HAP-1 (cell line): Measurements from ENCODE around the gene FUS.

Experiments used
- DNase-seq, 2 experiments: peaks; one replicate each; pipeline ENCODE4 v3.0.0-alpha.2; 2016 to 2020; ENCODE audit warnings: low spot score in 2 of 2
- H3K27me3 ChIP-seq: fragments of 250-450 bp; sonication (Bioruptor Pico); 2 replicates; pipeline ENCODE4 v1.5.1; 2020; ENCODE audit warnings: low read depth, mild to moderate bottlenecking, moderate library complexity
- H3K36me3 ChIP-seq: fragments of 250-450 bp; sonication (Bioruptor Pico); replicated peaks from 2 replicates; pipeline ENCODE4 v1.5.1; 2020; ENCODE audit warnings: mild to moderate bottlenecking
- H3K4me1 ChIP-seq: fragments of 250-450 bp; sonication (Bioruptor Pico); 2 replicates; pipeline ENCODE4 v1.5.1; 2020; ENCODE audit warnings: mild to moderate bottlenecking
- H3K4me3 ChIP-seq: fragments of 250-450 bp; sonication (Bioruptor Pico); 2 replicates; pipeline ENCODE4 v1.5.1; 2020; ENCODE audit warnings: mild to moderate bottlenecking, moderate library complexity
- H3K9me3 ChIP-seq: fragments of 250-450 bp; sonication (Bioruptor Pico); 2 replicates; pipeline ENCODE4 v1.5.1; 2020; ENCODE audit warnings: mild to moderate bottlenecking, moderate library complexity
- in situ Hi-C: fragments of 300-500 bp; cut with MboI; formaldehyde crosslinking; loops from 3 replicates; pipeline ENCODE4 v1.14.3; 2020; ENCODE audit warnings: low sequenced_read_pairs, inconsistent platforms, mixed read lengths

The FUS gene

GRCh38 chr16:31229501-31229900, 49.6 kb downstream of the FUS start:
- H3K9me3 ChIP-seq: no peaks in the 10 kb centered on the region
- H3K36me3 ChIP-seq: no peaks in the 10 kb centered on the region
- H3K4me1 ChIP-seq: no peaks in the 10 kb centered on the region
- H3K27me3 ChIP-seq: no peaks in the 10 kb centered on the region; the same call in 1 of the 2 replicates
- no peak for DNase-seq
- in situ Hi-C loops: no loop called here
- no peak overlapping the region for H3K4me3 ChIP-seq

GRCh38 chr16:31238041-31238440, 58.1 kb downstream of the FUS start:
- in situ Hi-C loops: no loop called here

More at GRCh38 chr16:31238041-31238440, 58.1 kb downstream of the FUS start:
- Histone ChIP-seq H3K4me1 (no peaks in the 10 kb centered on the region), H3K4me3 (no peak overlapping the region), H3K27me3 (no peaks in the 10 kb centered on the region), H3K36me3 (no peaks in the 10 kb centered on the region), H3K9me3 (no peaks in the 10 kb centered on the region)
- DNase-seq: no peak
